A549 (cell line): ENCODE data around the gene ADD2.

ENCODE experiments used
- CHD2 ChIP-seq: fragments of 150-350 bp; IDR thresholded peaks from 2 replicates; pipeline ENCODE4 v1.6.1; 2014; ENCODE audit warnings: low read length; ENCODE audit not compliant: partially characterized antibody
- JUN ChIP-seq, 2 experiments: fragments of >200 bp; sonication (Bioruptor Twin); formaldehyde crosslinking; IDR thresholded peaks; 2 replicates in 1 of 2; 3 replicates in 1 of 2; pipeline ENCODE4 v1.6.1; 2016 to 2017
- NPAS2 ChIP-seq: fragments of 250-450 bp; sonication (Bioruptor Pico); IDR thresholded peaks from 2 replicates; pipeline ENCODE4 v1.8.0; 2022; ENCODE audit warnings: mild to moderate bottlenecking, moderate library complexity, borderline replicate concordance
- POLR2A ChIP-seq: IDR thresholded peaks from 2 replicates; pipeline ENCODE4 v1.6.1; 2012; ENCODE audit warnings: mild to moderate bottlenecking, low read length
- RAD21 ChIP-seq, 2 experiments: fragments of >200 bp in 1 of 2; sonication (Bioruptor Twin) in 1 of 2; formaldehyde crosslinking in 1 of 2; IDR thresholded peaks in 1 of 2; conservative IDR thresholded peaks in 1 of 2; 2 replicates in 1 of 2; 3 replicates in 1 of 2; pipeline ENCODE4 v1.6.1; 2012 to 2018; ENCODE audit warnings: inconsistent platforms in 1 of 2
- TF ChIP-seq, protein P1 (sequence below): fragments of >200 bp; sonication (Bioruptor Twin); formaldehyde crosslinking; IDR thresholded peaks from 3 replicates; pipeline ENCODE4 v1.5.1; 2016

DNA sequence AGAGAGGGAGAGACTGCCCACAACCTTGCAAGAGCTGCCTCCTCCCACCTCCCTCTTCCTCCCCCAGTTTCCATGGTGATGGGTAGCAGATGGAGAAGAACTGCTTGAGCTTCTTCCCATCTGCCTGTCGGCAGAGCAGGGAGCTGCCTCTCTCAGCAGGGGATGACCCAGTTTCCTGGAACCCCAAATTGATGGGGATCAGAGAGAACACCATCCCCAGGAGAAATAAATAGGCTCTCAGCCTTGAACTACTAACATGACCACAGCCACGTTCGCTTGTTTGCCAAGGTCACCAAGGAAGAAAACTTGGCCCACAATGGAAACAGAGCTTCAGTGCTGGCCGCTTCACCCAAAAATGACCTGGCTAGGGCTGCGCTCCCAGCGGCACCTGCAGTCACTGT lies 82.2 kb downstream of the ADD2 start:
- TF ChIP-seq RAD21 (conservative IDR thresholded peaks at IDR 0.05 in 1 of 2, IDR thresholded peaks at IDR 0.05 in 1 of 2), result no peak
- TF ChIP-seq, protein P1, sequence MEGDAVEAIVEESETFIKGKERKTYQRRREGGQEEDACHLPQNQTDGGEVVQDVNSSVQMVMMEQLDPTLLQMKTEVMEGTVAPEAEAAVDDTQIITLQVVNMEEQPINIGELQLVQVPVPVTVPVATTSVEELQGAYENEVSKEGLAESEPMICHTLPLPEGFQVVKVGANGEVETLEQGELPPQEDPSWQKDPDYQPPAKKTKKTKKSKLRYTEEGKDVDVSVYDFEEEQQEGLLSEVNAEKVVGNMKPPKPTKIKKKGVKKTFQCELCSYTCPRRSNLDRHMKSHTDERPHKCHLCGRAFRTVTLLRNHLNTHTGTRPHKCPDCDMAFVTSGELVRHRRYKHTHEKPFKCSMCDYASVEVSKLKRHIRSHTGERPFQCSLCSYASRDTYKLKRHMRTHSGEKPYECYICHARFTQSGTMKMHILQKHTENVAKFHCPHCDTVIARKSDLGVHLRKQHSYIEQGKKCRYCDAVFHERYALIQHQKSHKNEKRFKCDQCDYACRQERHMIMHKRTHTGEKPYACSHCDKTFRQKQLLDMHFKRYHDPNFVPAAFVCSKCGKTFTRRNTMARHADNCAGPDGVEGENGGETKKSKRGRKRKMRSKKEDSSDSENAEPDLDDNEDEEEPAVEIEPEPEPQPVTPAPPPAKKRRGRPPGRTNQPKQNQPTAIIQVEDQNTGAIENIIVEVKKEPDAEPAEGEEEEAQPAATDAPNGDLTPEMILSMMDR, result no peak
- TF ChIP-seq JUN (IDR thresholded peaks at IDR 0.05), result no peak
- TF ChIP-seq POLR2A, result no peak
- TF ChIP-seq CHD2, result no peak
- no peak for TF ChIP-seq NPAS2 (CRISPR knock-in tag)
